Measurements from ENCODE around the gene ADCY2. TPM values are rescaled to one million over a fixed set of nuclear protein-coding genes. Genes with fewer than 3 reads are reported as not detected.

The ADCY2 gene
- total and polyA plus RNA-seq, 2 of the 13 experiments (the other 11 are each of a cell fraction or from before 2014, with no cell fraction given) = not detected

DNA sequence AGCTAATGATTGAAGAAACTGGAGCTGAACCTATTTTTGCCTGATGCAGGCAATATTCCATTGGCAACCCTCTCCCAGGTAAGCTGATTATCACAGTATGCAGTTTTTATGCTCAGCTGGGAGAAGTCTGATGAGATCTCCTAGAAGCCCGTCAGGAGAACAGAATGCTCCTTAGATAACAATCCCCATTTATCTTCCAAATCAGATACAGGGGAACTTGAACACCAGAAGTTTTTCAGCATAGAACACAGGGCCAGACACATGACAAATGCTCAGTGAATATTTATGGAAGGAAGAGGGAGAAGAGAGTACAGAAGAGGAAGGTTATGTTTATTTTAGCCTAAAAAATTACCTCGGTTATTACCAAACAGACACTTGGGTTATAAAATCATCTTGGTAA lies 417.1 kb downstream of the ADCY2 start:
- intact Hi-C loops (cut with micrococcal nuclease; ENCODE audit: unreplicated experiment) (no loop called here), in situ Hi-C loops (cut with HindIII; ENCODE audit: extremely low pct_ligation_motif_present, low pct_unique_long_range_greater_than_20kb) (no loop called here)
- ChIA-PET POLR2A (no interaction called here), CTCF (ENCODE audit: low intra/inter-chr PET ratio, low total read pairs) (no interaction called here)
- Histone ChIP-seq H3K4me1 (ENCODE audit: insufficient read depth, low read length) (no peaks in the 10 kb centered on the region), H3K27me3 (ENCODE audit: control insufficient read depth in 1 of 2, insufficient read depth in 2 of 2, low read length in 2 of 2) (peaks cover 0 to 21% of the 10 kb centered on the region in 2 experiments; a peak in 3 of 5 replicates), H3K79me2 (ENCODE audit: insufficient read depth, low read length) (no peaks in the 10 kb centered on the region), H2AFZ (ENCODE audit: low read length) (no peak overlapping the region), H3K27ac (ENCODE audit: extremely low read length, insufficient read depth, low read length) (no peak overlapping the region), H3K9me3 (ENCODE audit: low read length) (no peaks in the 10 kb centered on the region), H3K9ac (ENCODE audit: insufficient read depth, low read depth, low read length) (no peak overlapping the region), H3K4me3 (replicated peaks in 1 of 3; ENCODE audit: insufficient read depth in 1 of 3, low read depth in 2 of 3, low read length in 3 of 3) (no peak overlapping the region), H3K4me2 (ENCODE audit: low read depth, low read length) (no peak overlapping the region), H3K36me3 (replicated peaks in 1 of 2; ENCODE audit: control insufficient read depth in 1 of 2, insufficient read depth in 2 of 2, low read length in 2 of 2) (no peaks in the 10 kb centered on the region), H4K20me1 (ENCODE audit: insufficient read depth, low read length) (no peaks in the 10 kb centered on the region)
- FAIRE-seq (no peak), ATAC-seq (no peak), DNase-seq (ENCODE audit: low spot score) (no peak)
- TF ChIP-seq YEATS4 (CRISPR knock-in tag; IDR thresholded peaks at IDR 0.05; ENCODE audit: borderline replicate concordance) (no peak), ZNF232 (CRISPR knock-in tag; IDR thresholded peaks at IDR 0.05; ENCODE audit: borderline replicate concordance) (no peak), RBM39 (IDR thresholded peaks at IDR 0.05; ENCODE audit: low read depth, low read length, poor library complexity, severe bottlenecking) (no peak), KLF9 (CRISPR knock-in tag; IDR thresholded peaks at IDR 0.05; ENCODE audit: low read depth) (no peak), HHEX (CRISPR knock-in tag; IDR thresholded peaks at IDR 0.05) (no peak), PTBP1 (IDR thresholded peaks at IDR 0.05; ENCODE audit: low read depth, low read length, poor library complexity, severe bottlenecking) (no peak), AGO2 (optimal IDR thresholded peaks at IDR 0.05; ENCODE audit: low read depth, low read length) (no peak), HNRNPUL1 (IDR thresholded peaks at IDR 0.05; ENCODE audit: low read depth, low read length) (no peak), IKZF4 (CRISPR knock-in tag; IDR thresholded peaks at IDR 0.05; ENCODE audit: borderline replicate concordance, low read depth, not compliant biosample characterization) (no peak), ZFP41 (CRISPR knock-in tag; IDR thresholded peaks at IDR 0.05; ENCODE audit: borderline replicate concordance) (no peak), CHCHD3 (CRISPR knock-in tag; IDR thresholded peaks at IDR 0.05) (no peak), MTF1 (CRISPR knock-in tag; IDR thresholded peaks at IDR 0.05) (no peak), CC2D1A (CRISPR knock-in tag; IDR thresholded peaks at IDR 0.05) (no peak)
- TF ChIP-seq, protein P1, sequence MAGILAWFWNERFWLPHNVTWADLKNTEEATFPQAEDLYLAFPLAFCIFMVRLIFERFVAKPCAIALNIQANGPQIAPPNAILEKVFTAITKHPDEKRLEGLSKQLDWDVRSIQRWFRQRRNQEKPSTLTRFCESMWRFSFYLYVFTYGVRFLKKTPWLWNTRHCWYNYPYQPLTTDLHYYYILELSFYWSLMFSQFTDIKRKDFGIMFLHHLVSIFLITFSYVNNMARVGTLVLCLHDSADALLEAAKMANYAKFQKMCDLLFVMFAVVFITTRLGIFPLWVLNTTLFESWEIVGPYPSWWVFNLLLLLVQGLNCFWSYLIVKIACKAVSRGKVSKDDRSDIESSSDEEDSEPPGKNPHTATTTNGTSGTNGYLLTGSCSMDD (CRISPR knock-in tag; IDR thresholded peaks at IDR 0.05) = no peak
- WGBS (ENCODE audit: low lambda C conversion rate) = 0% methylated on average over 2 of the region's 2 CpGs
- BruUV-seq (replicated peaks) = no TSS peak
